NCI-H1092 (cell line): Measurements from ENCODE around the gene AR.

Experiments
- DNase-seq: peaks from one replicate; lab custom pipeline; 2025; lab: John Stamatoyannopoulos, UW

AR gene

DNA sequence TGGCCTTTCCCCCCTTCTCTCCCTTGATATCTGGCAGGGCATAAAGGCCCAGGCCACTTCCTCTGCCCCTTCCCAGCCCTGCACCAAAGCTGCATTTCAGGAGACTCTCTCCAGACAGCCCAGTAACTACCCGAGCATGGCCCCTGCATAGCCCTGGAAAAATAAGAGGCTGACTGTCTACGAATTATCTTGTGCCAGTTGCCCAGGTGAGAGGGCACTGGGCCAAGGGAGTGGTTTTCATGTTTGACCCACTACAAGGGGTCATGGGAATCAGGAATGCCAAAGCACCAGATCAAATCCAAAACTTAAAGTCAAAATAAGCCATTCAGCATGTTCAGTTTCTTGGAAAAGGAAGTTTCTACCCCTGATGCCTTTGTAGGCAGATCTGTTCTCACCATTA is 183.8 kb downstream of the AR start:
- DNase-seq, result no peak

DNA sequence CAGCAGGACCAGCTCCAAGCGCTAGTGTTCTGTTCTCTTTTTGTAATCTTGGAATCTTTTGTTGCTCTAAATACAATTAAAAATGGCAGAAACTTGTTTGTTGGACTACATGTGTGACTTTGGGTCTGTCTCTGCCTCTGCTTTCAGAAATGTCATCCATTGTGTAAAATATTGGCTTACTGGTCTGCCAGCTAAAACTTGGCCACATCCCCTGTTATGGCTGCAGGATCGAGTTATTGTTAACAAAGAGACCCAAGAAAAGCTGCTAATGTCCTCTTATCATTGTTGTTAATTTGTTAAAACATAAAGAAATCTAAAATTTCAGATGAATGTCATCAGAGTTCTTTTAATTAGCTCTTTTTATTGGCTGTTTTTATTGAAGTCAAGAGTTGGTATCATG is 186.5 kb downstream of the AR start:
- no peak for DNase-seq

DNA sequence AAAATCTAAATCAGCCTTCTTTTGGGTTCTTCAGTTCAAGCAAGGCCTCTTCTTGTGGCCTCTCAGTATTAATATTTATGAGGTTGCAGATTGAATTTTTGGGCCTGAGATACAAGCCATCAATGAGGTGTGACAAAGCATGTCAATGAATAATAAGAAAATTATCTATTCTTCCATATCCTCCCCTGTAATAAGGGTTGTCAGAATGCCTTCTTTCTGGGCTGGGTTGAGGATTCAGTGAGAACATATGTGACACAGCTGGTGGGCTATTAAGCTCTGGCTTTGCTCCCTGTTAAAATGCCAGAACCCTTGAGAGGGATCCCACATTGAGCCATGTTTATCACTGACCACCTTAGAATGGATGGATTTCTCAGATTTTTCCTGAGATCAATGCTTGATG is 187.2 kb downstream of the AR start:
- no peak for DNase-seq

DNA sequence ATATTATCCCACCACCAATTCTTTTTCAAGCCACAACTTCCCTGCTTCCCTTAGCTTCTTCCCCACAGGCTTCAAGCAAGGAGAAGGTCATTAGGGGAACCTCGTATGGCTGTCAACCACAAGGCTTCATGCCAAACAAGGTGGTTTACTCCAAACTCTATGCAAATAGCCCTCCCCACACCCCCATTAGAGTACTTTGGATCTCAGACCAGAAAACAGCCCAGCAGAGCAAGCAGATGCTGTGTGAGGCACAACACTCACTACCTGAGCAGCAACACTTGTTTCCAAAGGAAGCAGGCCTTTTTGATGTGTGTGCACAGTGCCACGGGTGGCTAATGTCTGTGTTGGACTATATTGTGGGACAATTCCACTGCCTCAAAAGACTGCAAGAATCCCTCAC is 189.0 kb downstream of the AR start:
- DNase-seq, result no peak

DNA sequence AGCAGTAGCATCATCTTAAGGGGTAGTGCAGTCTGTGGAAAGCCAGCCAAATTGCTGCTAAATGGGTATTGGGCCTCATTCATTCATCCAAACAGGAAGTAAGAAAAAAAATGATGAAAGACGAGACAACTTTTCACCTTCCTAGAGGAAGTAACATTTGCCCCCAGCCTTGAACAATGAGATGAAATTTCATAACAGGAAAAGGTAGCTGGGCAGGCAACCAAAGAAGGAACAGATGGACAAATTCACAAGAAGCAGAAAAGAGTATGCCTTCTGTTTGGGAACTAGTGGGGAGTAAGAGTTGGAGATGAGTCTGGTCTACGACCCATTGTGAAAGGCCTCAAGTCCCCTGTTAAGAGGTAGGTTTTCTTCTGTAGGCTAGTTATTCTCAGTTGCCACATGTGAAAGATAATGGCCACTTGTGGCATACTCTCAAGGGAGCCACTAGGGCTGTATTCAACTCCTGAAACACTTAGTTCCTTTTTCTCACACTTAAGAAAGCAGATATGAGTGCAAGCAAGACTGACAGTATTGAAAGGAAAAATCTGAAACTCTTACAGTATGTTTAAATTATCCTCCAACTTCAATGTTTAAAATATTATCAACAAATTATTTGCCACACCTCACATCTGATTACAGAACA is 190.4 kb downstream of the AR start:
- no peak for DNase-seq

DNA sequence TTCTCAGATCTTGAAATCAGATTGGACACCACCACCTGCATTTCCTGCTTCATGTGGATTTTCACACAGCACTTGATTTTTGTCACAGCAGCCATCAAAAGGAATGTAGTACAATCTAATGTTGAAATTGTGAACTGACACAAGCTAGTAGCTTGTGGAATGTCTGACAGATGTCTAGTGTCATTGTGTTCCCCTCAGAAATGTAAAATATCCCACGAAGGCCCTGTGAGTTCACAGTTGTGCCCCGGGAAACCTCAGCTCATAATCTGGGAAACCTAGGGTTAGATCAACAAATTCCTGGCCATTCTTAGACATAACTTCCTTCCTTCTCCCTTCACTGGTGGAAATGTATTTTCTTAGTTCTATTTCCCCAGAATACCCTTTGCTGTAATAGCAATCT is 205.7 kb downstream of the AR start:
- DNase-seq, result no peak

DNA sequence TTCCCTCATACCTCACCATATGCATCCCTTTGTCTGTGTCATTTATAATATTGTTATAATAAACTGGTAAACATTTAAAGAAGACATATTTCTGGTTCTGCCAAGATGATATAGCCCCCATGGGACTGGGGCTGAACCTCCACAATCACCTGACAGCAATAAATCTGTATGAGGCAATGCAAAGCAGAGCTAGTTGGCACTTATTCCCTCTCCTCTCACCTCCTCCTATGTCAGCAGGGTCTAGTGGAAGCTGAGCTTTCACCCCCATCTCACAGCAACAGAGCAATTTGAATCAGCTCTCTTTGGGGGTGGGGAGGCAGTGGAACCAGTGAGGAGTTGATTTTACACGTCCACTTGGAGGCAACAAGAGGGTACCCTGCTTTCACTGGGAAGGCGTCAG is 206.9 kb downstream of the AR start:
- no peak for DNase-seq

DNA sequence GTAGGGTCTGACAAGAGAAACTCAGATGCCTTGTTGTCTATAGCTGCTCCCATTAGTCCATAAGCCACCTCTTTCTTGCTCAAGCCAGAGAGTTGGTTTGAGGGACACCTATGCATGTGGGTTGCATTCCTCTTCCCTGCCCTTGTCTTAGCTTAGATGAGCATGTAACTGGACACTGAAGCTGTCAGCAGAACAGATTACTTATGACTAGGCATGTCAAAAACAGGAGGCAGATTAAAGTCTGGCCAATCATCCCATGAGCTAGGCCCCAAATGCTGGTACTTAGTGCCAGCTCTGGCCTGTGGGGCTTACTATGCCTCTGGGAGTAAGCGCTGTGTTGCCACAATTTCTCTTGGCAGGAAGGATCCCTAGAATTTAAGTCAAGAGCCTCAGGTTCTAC is 215.2 kb downstream of the AR start:
- no peak for DNase-seq

DNA sequence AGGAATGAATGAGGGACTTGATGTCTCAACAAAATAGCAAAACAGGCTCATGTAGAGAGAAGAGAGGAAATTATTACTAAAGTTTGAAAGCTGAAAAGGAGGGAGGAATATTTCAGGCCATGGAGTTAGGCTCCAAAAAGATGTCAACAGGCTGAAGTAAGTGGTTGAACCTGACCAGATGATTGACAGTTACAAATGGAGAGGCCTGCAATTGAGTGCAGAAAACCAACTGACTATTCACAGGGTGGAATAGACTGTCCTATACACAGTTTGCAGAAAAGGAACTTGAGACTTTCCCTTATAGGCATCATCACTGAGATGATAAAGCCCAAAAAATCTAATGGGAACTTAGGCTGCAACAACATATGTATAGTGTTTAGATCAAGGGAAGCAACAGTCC is 233.3 kb downstream of the AR start:
- no peak for DNase-seq

DNA sequence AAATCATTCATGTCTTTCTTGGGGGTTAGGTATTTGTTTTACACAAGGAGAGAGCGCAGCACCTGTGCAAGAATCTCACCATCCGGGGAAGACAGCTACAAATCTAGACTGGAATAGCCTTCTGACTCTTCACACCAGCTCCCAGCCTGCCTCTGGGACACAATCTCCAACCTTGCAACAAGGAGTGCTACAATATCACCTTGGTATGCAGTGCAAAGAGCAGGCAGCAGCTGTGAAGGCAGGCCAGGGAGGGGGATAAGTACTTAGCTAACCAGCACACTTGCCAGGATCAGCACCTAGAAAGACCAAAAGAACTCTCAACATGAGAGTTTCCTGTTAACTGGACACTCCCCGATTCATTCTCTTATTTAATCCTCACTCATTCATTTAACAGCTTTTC is 235.3 kb downstream of the AR start:
- no peak for DNase-seq
